ENCODE measurements around the gene TMEM120B. TPM values are rescaled to one million over a fixed set of nuclear protein-coding genes. Genes with fewer than 3 reads are reported as not detected.

TMEM120B gene
- 9.2 and 10.6 TPM in 2 replicates for total RNA-seq (2012; rRNA removed)
- polyA plus RNA-seq (2012; rRNA removed), result 18.3 and 18.4 TPM in 2 replicates
- 7.7 and 14.0 TPM in 2 replicates for polyA plus RNA-seq (2012; cell fraction: cytosol; rRNA removed)
- polyA plus RNA-seq (2012; cell fraction: nucleus; rRNA removed; ENCODE audit: low replicate concordance), result 83.2 and 114 TPM in 2 replicates
- percentile 76 among the genes with signal in this experiment for Bru-seq, nascent RNA
- BruChase-seq, experiment 1, labeled RNA remaining after a 6-hour chase, result percentile 93 among the genes with signal in this experiment
- BruChase-seq, experiment 2, labeled RNA remaining after a 2-hour chase, result percentile 89 among the genes with signal in this experiment
- long read RNA-seq, full-length matches to known transcripts, result 5 of 21 reads
- long read RNA-seq, partial matches to known transcripts, result 7 of 21 reads
- long read RNA-seq, other reads (novel, unspliced or antisense), result 9 of 21 reads

DNA sequence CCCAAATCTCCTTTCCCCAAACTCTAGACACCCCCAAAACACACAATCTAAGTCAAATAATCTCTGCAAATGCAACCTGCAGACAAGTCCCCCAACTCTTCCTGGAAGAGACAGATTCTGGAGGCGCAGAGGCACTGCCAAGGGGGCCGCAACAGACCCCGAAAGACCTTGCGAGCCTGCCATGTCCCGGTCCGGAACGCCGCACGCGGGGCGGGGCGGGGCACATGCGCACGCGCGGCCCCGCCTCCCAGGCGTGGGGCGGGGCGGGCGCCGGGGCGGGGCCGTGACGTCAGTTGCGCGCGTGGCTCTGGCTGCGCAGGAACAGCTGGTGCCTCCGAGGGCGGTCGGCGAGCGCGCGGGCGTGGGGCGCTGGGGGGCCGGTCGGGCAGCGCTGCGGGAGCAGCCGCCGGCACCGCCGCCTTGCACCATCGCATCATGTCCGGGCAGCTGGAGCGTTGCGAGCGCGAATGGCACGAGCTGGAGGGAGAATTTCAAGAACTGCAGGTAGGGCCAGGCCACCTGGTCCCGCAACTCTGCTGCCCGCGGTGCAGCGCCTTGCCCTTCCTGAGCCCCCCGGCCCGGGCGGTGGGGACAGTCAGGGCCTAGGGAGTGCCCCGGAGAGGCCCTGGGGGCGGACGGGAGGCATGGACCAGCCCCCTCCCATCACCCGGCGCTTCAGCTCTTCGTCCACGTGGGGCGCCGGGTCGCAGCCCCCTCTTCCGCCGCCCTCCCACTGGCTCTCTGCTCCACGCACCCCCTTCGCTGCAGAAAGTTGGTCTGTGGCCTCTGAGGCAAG is at the start of gene TMEM120B:
TMEM120B (plus strand) TSS at position 292 of the 796 bp plus-strand sequence; CDS start at position 436, 144 bp downstream.
- DNase-seq (peak; percentile 71), ATAC-seq (ENCODE audit: low read depth) (peak; percentile 90)
- Histone ChIP-seq H3K14ac (replicated peaks; ENCODE audit: low read depth, low read length) (peak within 1 kb of the TSS; percentile 97), H4K5ac (ENCODE audit: low read depth, low read length) (peak within 1 kb of the TSS; percentile 65), H4K8ac (ENCODE audit: low read depth in 2 of 2, low read length in 2 of 2) (peak within 1 kb of the TSS; percentile 32 to 93), H3K4me2 (ENCODE audit: low read depth, low read length) (peak within 1 kb of the TSS; percentile 99), H3K27me3 (ENCODE audit: control insufficient read depth, insufficient read depth, low read length) (no peaks in the 10 kb centered on the region), H3K23ac (ENCODE audit: low read depth, low read length) (peak within 1 kb of the TSS; percentile 92), H3K9ac (ENCODE audit: low read depth, low read length) (peak within 1 kb of the TSS; percentile 69), H3K4me3 (ENCODE audit: insufficient read depth, low read depth, low read length) (peak within 1 kb of the TSS; percentile 75), H2BK15ac (ENCODE audit: low read depth, low read length) (peak within 1 kb of the TSS; percentile 6; the same call in 1 of the 3 replicates), H3K79me1 (ENCODE audit: low read depth in 1 of 2, low read length in 2 of 2) (peaks cover 26 to 51% of the 10 kb centered on the region in 2 experiments; a peak in 3 of 4 replicates), H3K36me3 (ENCODE audit: control insufficient read depth, insufficient read depth, low read length) (0 out of 2 replicates have a peak, but pooled peaks cover 1% of the 10 kb centered on the region), H2BK5ac (ENCODE audit: low read depth, low read length, poor library complexity, severe bottlenecking) (peak within 1 kb of the TSS; percentile 48), H2BK120ac (ENCODE audit: low read depth, low read length) (peak within 1 kb of the TSS; percentile 83), H3K18ac (ENCODE audit: low read depth, low read length) (peak within 1 kb of the TSS; percentile 70), H3K4ac (ENCODE audit: low read depth, low read length) (peak within 1 kb of the TSS; percentile 87), H3K56ac (ENCODE audit: extremely low read depth, insufficient read depth, low read length) (peak within 1 kb of the TSS; percentile 72), H4K20me1 (ENCODE audit: insufficient read depth, low read length) (peaks cover 6% of the 10 kb centered on the region; the same call in 1 of the 2 replicates), H3K4me1 (ENCODE audit: control insufficient read depth, insufficient read depth, low read length) (peaks cover 10% of the 10 kb centered on the region), H3K9me3 (ENCODE audit: control insufficient read depth, insufficient read depth, low read length) (no peaks in the 10 kb centered on the region), H3K27ac (ENCODE audit: insufficient read depth, low read length) (peak within 1 kb of the TSS; percentile 64), H3K9me1 (ENCODE audit: insufficient read depth, low read length) (peaks cover 22% of the 10 kb centered on the region), H2AK9ac (replicated peaks; ENCODE audit: low read depth, low read length, poor library complexity) (peak within 1 kb of the TSS; percentile 97), H2AFZ (replicated peaks; ENCODE audit: low read length, poor library complexity) (peak within 1 kb of the TSS; percentile 95), H4K91ac (ENCODE audit: insufficient read depth, low read depth, low read length) (peak within 1 kb of the TSS; percentile 81), H2BK20ac (ENCODE audit: low read depth, low read length) (no peak within 1 kb of the TSS), H2AK5ac (ENCODE audit: low read depth, low read length) (peak within 1 kb of the TSS; percentile 73)
- in situ Hi-C loops (cut with MboI; ENCODE audit: low sequenced_read_pairs) (no loop called here), dilution Hi-C loops (cut with HindIII; ENCODE audit: low sequenced_read_pairs, unreplicated experiment) (no loop called here), intact Hi-C loops (cut with micrococcal nuclease) (loop anchor here (5.0 kb wide), 2 partner anchors 55 to 80 kb away; partner anchors contain the start of gene RHOF)
- WGBS, 2 experiments (ENCODE audit: extremely low coverage in 2 of 2, insufficient read length in 1 of 2), result 1% methylated on average over 40 of the region's 74 CpGs; no CpG with 5 or more reads in 1 of the 2 experiments
- TF ChIP-seq POLR2A (IDR thresholded peaks at IDR 0.05; ENCODE audit: low read depth, low read length), result peak; percentile 82
- TF ChIP-seq SMC3 (IDR thresholded peaks at IDR 0.05; ENCODE audit: low read depth, low read length), result no peak
- TF ChIP-seq MAZ (IDR thresholded peaks at IDR 0.05; ENCODE audit: borderline replicate concordance, low read depth, low read length), result peak; percentile 79; the same call in 1 of the 2 replicates
- TF ChIP-seq, protein P1, sequence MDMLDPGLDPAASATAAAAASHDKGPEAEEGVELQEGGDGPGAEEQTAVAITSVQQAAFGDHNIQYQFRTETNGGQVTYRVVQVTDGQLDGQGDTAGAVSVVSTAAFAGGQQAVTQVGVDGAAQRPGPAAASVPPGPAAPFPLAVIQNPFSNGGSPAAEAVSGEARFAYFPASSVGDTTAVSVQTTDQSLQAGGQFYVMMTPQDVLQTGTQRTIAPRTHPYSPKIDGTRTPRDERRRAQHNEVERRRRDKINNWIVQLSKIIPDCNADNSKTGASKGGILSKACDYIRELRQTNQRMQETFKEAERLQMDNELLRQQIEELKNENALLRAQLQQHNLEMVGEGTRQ (IDR thresholded peaks at IDR 0.05; ENCODE audit: low read depth, low read length), result peak; percentile 38
- no peak for TF ChIP-seq MAFK (IDR thresholded peaks at IDR 0.05; ENCODE audit: low read depth, low read length)
- TF ChIP-seq MXI1 (IDR thresholded peaks at IDR 0.05; ENCODE audit: borderline replicate concordance, low read depth, low read length), result 0 out of 2 replicates have a peak, but pooled peaks have one; percentile 62
- ChIA-PET CTCF (interaction anchor here (0.6 to 1.5 kb wide), 4 partner anchors 52 to 320 kb away, joined by 3 to 6 read pairs (median 4); no protein-coding TSS in a partner anchor), POLR2A (ENCODE audit: unreplicated experiment) (interaction anchor here (0.5 kb wide), 2 partner anchors 71 to 186 kb away, joined by 4 to 6 read pairs; no protein-coding TSS in a partner anchor)
- no TSS peak for BruUV-seq (replicated peaks)

Measured in IMR-90 (cell line).